Non-pigmented ciliary epithelial cell (primary cell): ENCODE data around the gene TBC1D1.

ENCODE experiments used
- DNase-seq: peaks from one replicate; pipeline ENCODE4 v3.0.0-alpha.2; 2010; ENCODE audit warnings: low read depth

Gene TBC1D1

DNA sequence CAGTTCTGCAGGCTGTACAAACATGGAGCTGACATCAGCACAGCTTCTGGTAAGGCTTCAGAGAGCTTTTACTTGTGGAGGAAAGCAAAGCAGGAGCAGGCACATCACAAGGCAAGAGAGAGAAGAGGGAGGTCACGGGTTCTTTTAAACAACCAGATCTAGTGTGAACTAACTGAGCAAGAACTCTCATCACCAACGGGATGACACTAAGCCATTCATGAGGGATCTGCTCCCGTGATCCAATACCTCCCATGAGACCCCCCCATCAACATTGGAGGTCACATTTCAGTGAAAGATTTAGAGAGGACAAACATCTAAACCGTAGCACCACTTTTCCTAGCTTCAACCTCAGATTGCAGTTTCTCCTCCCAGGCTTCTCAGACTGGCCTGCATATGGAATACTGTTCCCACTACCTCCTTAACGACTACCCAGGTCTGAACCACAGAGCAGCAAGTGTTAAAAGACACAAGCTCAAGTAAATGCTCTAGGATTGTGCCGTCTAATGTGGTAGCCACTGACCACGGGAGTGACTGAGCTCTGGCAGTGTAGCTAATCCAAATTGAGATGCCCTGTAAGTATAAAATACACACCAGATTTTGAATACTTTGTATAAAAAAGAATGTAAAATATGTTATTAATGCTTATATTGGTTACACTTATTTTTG, 262.0 kb downstream of the TBC1D1 start:
- DNase-seq, result no peak

DNA sequence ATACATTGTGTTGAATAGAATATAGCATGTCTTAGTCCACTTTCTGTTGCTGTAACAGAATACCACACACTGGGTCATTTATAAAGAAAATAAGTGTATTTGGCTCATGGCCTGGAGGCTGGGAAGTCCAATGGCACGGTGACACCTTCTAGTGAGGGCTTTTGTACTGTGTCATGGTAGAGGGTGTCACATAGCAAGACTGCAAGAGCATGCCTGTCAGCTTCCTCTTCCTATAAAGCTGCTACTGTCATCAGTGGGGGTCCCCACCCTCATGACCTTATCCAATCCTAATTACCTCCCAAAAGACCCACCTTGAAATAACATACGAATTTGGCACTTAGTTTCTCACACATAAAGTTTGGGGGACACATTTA, 262.5 kb downstream of the TBC1D1 start:
- no peak for DNase-seq

DNA sequence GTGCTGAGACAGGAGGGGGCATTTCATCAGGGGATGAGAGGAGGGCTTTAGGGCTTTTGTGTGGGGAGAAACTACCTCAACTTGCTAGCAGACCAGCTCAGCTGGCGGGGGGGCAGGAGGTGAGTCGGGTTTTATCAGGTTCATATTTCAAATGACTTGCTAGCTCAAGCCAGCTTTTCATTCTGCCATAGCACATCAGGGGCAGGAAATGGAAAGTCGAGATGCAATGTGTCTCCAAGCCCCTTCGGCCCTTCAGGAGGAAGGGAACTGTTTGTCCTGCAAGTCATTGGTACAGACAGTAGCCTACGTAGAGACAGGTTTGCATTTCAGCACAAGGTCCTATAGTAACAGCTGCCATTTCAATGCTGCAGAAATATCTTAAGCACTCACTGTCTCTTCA, 263.4 kb downstream of the TBC1D1 start:
- no peak for DNase-seq

DNA sequence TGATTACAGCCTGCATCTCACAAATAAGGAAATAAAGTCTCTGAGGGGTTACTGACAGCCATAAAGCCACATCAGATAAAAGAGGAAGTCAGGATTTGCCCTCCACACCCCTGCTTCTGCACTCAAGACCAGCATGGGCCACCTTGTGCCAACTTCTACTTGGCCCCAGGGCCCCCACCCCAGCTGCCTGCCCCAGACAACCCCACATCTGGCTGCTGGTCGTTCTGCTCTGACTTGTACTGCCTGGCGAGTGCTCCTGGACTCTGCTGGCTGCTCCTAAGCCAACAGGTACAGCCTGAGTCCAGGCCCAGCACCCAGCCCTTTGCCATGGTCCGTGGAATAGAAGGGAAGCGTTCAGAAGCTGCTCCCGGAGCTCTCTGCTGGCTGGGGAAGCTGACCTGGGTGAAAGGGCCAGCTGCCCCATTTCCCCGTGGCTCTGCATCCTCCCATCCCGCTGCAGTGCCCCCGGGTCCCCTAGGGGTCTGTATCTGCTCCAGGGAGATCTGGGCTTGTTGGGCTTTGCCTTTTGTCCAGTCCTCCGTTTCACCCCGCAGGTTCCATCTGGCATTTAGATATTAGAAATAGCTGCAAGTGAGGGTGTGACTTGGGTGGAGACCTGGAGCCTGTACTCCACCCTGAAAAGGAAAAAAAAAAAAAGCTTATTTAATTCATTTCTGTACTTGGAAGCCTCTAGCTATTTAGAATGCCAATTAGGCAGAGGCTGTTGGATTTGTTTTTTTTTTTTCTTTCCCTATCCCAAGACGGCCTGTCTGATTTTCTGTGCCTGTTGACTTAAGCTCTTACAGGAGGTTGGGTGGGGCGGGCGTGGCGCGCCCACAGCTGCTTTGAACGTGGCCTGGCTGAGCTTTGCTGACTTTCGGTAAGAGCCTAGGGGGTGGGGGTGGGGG, 264.1 kb downstream of the TBC1D1 start:
- DNase-seq, result no peak

DNA sequence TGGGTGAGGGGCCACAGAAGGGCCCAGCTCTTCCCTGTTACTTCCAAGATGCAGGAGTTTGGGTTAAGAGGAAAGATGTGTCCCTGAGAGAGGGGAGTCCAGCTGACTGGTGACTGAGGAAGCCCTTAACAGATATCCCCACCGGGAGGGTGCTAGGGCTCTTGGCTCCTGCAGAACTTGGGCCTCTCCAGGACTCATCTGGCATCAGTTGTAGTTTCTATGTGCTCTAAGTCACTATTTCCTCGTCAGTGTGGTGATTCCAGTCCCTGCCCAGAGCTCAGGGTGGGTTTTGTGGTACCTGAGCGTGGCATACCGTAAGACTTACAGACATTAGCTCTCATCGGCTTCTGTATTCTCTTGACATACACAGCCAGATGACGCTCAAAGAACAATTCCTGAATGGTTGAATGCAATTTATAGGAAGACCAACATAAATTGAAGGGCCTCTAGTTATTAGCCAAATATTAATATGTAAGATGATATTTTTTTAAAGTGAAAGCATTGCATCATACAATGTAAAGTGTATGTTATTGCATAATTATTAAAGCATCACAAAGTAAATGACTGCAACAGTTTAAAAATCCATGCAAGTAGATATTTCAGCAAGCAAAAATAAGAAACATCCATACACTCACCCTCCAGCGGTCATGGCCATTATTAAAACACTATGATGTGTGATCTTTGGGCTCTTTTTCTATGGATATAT, 264.9 kb downstream of the TBC1D1 start:
- no peak for DNase-seq

DNA sequence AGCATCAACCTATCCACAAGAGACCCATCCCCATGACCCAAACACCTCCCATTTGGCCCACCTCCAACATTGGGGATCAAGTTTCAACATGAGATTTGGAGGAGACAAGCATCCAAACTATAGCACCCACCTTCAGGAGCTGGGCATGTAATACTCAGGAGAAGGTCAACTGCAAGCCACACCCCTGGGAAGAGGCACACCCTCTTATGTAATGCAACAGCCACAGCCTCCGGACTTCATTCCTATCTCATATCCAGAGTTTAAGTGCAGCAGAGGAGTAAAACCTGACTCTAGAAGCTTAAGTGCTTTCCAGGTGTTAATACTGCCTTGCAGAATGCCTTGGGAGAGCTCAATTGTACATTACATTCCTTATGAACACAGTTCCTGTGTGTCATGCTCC, 266.7 kb downstream of the TBC1D1 start:
- no peak for DNase-seq

DNA sequence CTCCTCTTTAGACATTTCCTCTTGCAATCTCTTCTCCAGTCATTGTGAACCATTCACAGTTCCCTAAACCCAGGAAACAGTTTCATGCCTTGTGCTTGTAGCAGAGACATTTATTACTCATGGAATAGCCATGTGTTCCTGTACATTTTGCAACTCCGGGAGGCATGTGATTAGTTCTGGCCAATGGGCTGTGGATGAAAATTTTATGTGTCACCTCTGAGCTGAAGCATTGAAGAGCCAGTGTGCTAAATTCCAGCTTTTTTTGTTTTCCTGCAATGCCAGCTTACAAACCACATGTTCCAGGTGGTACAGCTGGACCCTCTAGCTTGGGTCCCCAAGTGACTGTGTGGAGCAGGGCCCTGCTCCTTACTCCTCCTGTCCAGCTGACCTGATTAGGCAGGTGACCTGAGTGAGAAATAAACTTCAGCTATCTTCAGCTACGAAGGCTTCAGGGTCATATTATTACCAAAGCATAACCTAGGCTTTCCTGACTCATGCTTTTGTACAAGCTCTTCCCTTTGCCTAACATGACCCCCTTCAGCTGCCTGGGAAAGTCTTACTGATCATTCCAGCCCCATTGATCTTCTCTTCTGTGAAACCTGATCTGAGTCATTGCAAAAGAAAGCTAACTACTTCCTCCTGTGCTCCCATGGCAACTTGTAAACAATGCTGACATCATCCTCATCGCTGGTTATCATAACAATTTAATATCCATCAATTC, 269.8 kb downstream of the TBC1D1 start:
- DNase-seq, result peak; percentile 96

DNA sequence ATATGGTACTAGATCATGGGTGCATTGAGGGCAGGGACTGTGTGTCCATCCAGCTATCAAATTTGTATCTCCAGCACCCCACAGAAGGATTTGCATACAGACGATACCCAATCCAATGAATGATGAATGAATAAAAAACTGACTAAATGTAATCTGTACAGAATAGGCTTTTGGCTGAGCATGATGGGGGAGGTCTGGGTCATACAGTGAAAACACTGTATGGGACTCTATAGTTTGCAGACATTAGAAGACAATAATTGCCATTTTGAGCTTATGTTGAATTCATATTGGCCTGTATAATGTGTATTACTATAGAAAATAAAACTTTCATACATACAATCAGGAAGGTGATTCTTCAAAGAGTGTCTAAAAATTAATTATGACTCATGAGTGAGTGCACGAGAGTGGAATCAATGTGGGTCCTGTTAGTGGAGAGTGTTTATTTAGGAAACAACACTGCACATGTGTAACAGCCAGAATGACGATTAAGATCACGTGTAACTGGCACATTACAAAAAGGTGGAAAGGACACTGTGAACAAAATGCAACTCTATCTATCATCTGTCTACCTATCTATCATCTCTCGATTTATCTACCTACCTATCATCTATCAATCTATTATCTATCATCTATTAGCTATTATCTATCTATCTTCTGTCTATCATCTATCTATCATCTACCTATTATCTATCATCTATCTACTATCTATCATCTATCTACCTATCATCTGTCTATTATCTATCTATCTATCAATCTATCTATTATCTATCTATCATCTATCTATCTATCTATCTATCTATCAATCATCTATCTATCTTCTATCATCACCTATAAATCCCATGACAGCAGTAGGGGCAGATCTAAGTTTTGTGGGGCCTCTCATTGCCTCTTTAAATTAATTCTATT, 270.6 kb downstream of the TBC1D1 start:
- DNase-seq, result no peak

DNA sequence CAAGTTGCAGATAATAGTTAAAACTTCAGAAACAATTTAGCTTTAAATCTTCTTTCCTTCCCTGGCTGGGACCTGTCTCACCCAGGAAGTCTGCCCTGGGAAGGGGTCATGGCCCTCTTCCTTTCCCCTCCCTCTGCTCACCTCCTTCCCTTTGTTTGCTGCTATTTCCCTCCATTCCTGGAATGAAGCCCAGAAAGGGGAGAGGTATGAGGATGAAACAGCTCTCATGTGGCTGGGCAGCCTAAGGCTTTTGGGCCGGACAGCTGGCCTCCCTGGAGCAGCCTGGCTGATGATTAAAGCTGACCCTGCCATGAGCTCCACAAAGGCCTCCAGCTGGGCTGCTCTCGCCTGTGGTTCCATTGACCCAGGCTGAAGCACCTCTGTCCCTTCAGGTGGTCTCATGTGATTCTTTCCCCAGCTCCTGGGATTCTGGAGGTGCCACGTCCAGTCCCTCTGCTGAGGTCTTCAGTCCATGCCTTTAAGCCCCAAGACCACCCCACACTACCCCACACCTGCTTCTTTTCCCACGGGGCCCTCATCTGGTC, 271.4 kb downstream of the TBC1D1 start:
- no peak for DNase-seq

DNA sequence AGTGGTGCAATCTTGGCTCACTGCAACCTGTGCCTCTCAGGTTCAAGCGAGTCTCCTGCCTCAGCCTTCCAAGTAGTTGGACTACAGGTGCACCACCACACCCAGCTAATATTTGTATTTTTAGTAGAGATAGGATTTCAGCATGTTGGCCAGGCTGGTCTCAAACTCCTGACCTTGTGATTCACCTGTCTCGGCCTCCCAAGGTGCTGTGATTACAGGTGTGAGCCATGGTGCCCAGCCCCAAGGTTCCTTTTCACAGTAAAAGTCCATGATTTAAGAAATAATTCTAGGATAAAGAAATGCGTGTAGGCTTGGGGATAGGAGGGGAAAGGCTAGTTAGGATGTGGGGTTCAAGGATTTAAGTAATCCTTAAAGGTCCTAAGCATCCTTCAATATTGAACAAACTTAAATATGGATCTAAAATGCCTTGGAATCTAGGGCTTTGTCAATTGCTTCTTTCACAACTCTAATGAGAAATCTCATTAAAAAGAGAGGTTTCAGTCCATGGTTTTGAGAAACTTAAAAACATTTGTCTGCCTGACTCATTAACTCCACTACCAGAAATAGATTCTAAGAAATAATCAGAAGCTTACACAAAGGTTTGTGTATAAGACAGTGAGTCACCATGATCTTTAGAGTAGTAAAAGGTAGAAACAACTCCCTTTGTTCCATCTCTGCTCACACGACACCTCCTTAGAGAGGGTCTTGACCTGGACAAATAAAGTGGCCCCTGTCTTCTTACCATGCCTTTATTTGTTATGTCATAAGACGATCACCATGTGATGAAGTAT, 272.5 kb downstream of the TBC1D1 start:
- DNase-seq, result no peak

DNA sequence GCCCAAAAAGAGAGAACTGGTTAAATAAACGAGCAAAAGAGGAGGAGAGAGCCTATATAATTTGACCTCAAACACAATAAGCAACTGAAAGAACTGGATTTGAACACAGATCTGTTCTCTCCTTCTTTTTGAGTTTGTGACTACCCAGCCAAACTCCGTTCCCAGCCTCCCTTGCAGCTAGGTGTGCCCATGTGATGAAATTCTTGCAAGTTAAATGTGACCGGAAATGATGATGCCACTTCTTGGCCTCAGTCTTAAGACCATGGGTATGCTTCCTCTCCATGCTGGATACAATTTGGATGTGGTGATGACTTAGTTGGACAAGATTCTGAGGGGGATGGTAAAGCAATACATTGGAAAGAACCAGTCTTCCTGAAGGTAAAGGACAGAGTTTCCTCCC, 273.5 kb downstream of the TBC1D1 start:
- DNase-seq, result no peak

DNA sequence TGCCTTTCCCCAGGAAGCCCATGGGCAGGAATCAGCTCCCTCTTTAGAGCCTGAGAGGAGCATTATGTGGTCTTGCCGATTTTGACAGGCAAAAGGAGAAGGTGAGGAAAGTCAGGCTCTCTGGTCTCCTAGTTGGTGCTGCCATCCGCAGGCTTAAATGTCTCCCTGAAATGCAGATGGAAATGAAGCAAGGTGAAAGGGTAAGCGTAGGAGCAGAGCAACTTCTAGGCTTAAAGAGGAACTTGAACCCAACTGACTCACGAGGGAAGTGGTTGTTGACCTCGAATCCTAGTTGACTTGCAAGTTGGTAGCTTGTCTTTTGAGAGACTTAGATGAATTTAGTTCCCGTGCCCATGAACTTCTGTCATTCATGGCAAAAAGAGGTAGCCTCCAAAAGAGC, 275.2 kb downstream of the TBC1D1 start:
- no peak for DNase-seq

DNA sequence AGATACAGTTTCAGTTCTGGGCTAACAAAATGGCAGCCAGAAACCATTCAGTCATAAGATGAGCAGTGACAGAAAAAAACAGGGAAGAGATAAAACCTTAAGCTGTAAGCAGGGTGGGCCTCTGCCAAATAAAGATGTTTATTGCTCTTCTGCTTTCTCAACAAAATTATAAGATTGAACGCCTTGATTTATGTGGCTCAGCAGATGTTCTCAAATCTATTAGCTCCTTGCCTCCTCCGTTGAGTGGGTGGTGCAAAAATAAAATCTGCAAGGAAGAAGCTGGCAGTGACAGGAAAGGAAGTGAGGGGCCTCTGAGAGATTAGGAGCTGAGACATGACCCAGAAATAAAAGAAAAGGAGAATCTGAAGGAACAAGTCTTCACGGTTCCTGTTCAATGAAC, 275.9 kb downstream of the TBC1D1 start:
- no peak for DNase-seq

DNA sequence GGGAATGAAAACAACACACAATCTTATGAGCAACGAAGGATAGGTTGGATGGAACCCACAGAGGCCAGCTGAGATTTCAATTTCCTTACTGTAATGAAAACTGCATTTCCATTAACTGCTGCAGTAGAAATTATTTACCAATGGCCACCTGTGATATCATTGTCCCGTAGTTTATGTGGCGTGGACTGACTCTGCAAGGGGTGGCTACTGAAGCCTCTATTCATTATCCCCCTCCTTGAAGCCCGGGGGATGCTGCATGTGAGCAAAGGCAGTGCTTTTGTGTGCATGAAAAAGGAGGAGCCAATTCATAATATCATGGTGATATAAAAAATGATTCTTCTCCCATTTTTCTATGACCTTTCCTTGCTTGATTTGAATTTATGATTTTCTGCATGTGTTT, 277.1 kb downstream of the TBC1D1 start:
- no peak for DNase-seq

DNA sequence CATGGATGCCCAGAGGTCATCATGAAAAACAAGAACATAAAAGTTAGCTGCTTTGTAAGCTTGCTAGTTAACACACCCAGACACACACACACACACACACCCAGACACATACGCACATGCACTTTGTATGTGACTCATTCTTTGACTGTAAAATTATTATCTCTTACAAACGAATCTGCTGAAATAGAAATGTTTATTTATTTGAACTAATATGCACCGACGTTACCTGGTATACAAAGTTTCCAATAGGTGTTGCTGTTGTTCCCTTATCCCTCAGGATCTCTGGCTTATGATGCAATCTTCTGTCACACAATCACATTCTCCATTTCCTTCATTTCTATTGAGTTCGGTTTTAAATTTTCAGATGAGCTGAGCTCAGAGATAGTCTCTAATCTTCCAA, 278.6 kb downstream of the TBC1D1 start:
- no peak for DNase-seq

DNA sequence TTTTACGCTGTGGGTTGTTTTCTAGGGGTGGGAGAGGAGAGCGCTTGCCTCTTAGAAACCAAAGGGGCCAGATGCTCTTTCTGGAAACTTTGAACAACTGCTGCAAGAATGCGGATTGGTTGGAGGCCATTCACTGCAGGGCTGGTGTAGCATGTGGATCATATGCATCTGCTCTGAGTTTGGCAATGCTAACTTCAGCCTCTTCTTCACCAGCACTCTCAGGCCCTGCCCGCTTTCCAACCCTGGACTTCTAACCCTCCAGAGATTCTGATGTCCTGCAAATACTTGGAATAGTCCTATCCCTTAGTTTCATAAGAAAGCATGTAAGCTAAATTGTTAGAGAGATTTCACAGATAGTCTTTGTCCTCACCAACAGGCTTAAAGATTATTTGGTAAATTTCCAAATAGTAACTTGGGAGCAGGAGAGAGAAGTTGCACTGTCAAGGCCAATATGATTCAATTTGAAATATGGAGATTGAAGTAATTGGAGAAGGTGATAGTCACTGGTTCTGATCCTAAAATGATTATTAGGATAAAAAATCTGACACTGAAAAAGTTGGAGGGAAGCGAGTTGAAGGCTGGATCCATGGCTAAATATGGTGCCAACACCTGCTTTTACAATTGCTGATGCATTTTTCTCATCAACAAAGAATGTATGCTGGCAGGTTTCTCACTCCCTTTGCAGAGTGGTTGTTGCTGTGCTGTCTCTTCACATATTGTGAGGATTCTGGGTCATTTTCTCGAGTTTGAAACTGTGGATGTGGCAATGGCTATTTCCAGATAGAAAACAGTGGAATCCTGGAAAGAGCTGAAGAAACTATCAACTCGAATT, 279.7 kb downstream of the TBC1D1 start:
- DNase-seq, result no peak

DNA sequence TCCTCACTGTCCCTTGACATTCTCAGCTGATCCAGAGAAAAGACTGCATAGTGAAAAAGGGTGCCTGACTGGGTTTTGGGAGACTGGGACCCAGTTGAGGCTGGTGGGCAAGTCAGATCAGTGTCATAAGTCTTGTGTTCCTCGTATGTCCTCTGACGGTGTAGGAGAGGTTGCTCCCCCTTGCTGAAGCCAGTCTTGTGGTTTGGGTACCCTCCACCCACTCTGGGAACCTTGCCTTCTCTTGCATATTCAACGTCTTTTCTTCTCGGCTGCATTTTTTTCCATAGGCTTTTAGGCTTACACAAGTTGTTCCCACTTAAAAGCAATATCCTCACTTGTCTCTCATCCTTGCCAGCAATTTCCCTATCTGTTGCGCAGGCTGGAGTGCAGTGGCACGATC, 281.2 kb downstream of the TBC1D1 start:
- no peak for DNase-seq

DNA sequence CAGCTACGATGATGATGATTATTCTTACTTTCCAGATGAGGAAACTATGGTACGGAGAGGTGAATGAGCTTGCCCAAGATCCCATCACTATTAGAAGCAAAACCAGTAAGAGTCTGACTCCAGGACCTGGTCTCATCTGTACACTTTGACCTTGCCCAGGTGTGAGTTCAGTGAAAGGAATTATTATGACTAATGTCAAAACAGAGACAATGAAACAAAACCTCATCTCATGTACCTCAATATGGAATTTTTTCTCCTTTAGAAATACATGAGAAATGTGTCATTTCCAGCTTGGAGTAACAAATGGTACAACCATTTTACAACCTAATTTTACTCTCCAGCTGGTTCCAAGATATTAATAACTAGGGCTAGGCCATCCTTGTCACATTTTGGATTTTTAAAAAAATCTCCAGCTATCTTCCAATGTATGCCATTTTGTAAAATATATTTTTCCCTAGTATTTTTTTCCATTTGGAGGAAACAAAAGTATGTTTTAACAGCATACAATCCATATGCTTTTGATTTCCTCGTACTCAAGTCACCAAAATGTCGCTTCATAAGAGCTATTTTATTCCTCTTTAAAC, 283.1 kb downstream of the TBC1D1 start:
- no peak for DNase-seq

DNA sequence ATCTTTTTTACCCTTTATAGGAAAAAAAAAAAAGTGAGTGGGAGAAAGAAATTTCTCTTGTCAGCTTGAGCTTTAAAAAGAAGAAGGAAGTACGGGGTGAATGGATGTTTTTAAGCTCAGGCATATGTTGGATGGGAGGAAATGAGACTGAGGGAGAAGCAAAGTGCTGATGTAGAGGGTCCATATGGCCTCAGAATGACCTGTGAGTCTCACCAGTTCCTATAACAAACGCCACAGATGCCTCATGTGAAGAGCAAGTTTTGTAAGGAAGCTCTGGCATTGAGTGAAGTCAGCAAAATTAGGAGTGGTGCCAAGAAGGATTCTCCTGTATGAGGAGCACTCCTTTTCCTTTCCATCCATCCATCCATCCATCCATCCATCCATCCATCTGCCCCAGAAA, 283.9 kb downstream of the TBC1D1 start:
- DNase-seq, result no peak
